HG03460 (cell line): ENCODE results near the gene HCRTR2.
"Not testable (repeated sequence)": the region's sequence is repeated elsewhere in the genome, so short reads cannot be mapped to it uniquely, and the experiment has no call there.

ENCODE experiments used
- ATAC-seq: cut with Tn5 transposase; IDR thresholded peaks from one replicate; pipeline ENCODE4 v1.9.1; 2021; ENCODE audit not compliant: unreplicated experiment

The HCRTR2 gene

DNA sequence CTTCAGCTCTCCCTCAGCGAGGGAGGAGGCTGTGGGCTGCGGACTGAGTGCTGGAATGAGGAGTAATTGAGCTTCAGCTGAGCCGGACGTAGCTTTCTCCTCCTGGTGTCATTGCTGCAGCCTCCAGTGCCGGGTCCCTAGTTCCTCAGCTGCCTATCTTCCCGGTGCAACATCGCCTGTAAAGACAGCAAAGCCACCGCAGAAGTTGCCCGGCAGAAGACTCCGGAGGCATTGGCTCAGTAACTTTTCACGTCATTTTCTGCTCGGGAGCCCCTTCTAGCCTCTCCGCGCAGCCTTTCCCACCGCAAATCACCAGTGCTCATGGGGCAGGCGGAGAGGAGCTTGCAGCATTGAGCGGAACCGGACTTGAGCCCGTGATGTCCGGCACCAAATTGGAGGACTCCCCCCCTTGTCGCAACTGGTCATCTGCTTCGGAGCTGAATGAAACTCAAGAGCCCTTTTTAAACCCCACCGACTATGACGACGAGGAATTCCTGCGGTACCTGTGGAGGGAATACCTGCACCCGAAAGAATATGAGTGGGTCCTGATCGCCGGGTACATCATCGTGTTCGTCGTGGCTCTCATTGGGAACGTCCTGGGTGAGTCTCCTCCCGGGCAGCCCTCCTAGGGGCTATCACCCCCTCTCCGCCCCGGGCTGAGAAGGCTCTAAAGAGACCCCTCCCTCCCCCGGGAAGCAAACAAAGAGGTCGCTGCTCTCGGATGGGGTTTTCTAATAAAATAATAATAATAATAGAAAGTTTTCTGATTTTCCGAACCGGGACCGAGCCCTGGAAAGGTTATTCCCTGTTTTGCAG lies at the start of gene HCRTR2:
TSS of gene HCRTR2 (plus strand) at position 305 of the 816 bp plus-strand sequence. CDS start at position 378, 73 bp downstream.
- no peak for ATAC-seq

DNA sequence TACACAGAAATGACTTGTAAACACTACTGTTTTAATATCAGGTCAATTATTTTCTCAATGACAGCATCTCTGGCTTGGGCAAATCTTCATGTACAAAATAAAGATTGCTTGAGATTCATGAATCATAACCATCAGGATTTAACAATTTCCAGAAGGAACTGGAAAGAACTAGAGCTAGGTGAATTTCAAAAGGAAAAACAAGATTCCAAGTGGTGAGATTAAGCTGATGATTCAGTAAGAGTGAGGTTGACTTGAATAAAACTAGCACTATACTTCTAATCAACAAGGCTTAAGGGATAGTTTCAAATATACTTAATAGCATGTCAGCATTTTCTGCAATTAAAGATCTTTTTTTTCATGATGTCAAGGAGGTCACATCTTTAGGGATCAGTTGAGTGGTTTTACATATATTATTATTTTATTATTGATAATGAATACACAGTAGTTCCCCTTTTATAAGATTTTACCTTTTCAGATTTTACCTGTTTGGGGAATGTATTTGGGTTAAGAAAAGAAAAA lies 43.5 kb upstream of the HCRTR2 start:
- ATAC-seq = no peak

DNA sequence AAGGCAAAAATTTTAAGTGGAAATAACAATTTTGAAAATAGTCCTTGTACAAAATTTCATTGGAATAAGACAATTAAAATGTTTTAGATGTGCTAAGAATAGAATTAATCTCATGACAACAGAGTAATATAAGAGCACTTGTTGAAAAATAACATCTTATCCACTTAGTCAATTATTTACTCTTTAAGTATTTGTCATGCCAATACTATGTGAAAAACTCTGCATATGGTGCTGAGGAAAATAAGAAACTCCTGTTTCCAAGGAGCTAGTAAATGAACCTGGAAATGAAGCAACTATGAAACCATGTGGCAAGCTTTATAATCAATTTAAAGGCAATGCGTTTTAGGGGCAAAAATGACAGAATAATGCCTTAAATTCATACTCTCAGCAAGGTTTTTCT lies 42.7 kb upstream of the HCRTR2 start:
- ATAC-seq = no peak

DNA sequence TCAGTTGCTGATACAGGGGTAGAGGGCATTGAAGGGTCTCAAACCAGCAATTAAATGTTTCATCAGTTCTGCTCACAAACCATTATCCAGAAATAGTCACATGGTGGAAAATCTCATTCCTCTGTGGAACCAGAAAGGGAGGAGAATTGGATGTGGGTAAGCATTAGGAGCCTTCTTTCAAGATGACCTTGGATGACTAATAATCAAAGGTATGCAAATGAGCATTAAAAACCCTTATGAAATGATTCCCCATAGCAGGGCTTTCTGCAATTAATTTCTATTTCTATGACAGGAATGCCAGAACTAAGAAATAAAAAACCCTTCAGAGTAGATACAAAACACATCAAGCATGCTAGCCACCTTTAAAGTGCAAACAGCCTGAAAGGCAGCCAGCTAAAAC lies 37.4 kb upstream of the HCRTR2 start:
- ATAC-seq = no peak

DNA sequence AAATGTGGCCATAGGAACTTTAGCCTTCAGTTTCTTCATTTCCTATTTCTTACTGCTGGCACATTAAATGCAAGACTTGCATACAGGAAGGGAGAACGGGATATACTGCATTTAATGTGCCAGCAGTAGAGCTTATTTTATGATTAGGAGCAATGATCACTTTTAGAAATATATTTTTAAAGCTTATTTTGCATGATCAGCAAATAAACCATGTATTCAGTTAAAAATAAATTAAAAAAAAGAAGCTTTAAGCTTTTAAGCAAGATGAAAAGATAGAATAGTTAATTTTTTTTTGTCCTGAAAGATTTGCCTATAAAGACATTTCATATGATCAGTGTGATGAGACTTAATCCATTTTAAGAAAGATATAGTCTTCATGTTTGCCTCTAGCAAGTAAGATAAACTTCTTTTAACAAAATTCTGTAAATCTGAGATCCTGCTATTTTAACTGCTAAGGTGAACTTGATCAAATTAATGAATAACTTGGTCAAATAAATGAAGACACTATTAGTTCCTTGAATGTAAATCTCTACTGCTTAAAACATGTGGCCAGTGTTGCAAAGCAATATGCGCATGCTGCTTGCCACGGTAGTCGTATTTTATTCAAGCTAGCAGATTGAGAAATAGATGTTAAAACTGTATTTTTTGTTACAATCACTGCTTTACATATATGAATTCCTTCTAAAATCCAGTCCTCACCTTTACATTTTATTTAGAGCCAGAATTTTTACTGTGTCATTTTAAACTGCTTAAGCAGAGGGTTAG lies 36.2 kb upstream of the HCRTR2 start:
- ATAC-seq = no peak

DNA sequence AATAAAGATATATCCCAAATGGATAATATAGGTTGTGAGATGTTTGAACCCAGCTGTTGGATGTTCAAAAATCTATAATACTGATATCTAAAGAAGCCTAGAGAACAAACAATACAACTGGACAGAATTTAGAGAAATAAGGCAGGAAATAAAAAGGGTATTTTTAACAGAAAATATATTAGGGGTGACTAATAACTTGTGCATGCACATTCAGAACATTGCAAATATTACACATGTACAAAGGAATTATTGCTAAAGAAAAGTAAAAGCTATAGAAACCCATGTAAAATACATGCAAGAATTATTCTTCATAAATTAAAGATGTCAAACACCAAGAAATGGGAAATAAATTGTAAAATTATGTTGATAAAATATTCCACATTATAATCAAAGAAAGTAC lies 32.7 kb upstream of the HCRTR2 start:
- no peak for ATAC-seq

DNA sequence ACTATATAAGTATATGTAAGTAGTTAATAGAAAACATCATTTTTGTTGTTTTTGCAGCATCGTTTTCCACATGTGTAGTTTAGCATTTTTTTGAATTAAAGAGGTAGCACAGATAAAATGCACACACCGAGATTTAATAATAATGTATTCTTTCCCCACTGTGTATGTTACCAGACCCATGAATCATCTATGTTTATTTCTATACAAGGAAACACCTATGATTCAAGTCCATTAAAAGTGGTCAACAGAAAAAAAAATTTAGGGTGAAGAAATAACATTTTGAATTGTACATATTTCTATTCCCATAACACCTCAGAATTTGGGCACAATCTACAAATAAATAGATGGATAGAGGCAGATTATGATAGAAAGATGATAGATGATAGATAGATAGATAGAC lies 31.7 kb upstream of the HCRTR2 start:
- no peak for ATAC-seq

DNA sequence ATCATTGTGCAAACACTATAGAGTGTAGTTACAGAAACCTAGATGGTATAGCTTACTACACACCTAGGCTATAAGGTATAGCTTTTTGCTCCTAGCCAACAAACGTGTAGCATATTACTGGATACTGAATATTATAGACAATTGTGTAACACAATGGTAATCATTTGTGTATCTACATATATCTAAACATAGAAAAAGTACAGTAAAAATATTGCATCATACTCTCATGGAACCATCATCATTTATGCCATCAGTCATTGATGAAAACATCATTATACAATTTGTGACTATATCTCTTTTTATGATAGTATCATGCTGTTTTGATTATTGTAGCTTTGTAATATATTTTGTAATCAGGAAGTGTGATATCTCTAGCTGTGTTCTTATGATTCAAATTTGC lies 21.0 kb upstream of the HCRTR2 start:
- ATAC-seq = no peak

DNA sequence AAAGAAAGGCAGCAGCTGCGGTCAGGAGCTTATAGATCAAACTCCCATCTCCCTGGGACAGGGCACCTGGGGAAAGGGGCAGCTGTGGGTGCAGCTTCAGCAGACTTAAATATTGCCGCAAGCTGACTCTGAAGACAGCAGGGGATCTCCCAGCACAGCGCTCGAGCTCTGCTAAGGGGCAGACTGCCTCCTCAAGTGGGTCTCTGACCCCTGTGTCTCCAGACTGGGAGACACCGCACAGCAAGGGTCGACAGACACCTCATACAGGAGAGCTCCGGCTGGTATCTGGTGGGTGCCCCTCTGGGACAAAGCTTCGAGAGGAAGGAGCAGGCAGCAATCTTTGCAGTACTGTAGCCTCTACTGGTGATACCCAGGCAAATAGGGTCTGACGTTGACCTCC lies 15.5 kb upstream of the HCRTR2 start:
- ATAC-seq = not testable (repeated sequence)

DNA sequence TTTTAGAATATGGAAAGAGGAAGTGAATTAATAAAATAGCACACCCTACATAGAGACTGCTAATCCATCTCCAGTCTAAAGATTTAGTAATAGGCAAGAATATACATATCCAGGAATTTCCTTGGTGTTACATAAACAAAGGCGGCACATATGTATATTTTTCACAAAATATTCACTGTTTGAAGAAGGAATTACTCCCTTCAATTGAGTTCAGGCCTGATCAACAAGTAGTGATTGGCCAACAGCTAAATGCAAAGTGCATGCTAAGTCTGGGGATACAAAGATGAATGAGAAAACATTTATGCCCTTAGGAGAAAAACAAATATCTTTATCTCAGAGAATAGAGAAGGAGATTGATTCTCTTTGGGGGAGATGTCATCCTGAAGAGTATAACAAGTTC lies 6.5 kb upstream of the HCRTR2 start:
- no peak for ATAC-seq

DNA sequence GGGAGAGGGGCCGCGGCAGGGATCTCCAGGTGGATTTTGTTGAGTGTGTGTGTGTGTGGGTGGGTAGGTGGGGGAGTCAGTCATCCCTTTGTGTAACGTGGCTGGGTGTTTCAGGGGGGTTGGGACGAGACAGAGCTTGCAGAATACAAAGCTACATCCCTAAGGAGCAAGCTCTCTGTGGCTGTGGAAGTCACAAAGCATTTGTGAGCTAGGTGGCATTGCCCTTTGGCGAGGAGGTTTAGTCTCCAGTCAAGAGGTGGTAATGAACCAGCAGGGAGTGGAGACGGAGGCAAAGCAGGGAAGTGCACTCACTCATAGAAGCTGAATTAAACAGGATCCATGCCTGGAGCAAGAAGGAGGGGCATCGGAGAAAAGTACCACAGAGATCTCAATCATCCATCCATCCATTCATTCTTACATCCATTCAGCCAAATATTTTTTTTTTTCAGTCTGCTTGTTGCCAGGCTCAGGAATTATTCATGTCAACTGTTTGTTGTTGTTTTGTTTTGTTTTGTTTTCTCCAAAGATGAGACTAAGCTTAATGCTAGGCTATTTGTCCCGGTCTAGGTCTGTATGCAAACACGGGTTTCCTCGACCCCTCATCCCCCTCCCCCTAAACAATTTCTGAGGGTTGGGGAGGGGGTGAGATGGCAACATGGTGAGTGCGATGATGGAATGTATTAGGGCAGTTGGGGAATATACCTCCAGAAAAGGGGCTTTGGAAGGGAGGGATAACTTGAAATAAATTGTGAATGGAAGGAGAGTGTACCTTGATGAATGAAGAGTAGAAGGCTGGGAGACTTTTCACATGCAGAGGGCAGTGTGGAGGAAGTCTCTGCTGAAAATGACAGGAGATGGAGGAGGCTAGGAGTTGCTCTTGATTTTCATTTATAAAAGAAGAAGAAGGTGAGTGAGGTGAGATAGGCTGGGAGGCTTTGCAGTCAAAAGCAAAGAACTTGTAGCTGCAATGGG lies 1.0 kb downstream of the HCRTR2 start:
- no peak for ATAC-seq

DNA sequence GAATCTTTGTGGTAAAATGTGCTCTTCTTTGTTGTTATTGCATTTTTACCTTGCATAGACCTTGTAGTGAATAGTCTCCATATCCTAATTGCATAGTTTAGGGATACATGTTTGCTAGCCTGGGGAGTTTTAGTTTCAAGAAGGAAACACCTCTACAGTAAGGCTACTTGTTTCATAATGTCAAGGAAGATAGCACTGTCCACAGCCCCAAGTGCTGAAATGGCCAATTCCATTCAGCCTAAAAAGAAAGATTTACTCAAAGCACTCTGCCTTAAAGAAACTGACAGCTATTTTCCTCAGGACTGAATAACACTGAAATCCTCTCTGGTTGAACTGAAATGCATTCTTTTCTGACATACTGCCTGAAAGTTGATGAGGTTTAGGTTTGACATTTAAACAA lies 2.6 kb downstream of the HCRTR2 start:
- ATAC-seq = no peak

DNA sequence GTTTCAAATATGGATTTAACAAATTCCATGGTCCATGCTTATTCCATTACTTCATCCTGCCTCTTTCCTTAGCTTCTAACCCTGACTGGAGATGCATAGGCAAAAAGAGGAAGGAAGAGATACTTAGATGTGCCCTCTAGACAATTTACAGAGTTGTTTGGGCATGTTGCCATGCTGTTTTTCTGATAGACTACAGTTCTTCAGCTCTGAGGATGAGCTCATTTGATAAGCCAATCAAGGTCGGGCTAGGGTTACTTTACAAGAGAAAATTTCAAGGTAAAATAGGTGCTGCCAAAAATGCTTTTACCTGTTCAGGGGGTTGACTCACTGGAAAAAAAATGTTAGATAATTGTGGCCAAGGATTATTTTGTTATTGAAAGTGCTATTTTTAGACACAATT lies 5.9 kb downstream of the HCRTR2 start:
- ATAC-seq = no peak

DNA sequence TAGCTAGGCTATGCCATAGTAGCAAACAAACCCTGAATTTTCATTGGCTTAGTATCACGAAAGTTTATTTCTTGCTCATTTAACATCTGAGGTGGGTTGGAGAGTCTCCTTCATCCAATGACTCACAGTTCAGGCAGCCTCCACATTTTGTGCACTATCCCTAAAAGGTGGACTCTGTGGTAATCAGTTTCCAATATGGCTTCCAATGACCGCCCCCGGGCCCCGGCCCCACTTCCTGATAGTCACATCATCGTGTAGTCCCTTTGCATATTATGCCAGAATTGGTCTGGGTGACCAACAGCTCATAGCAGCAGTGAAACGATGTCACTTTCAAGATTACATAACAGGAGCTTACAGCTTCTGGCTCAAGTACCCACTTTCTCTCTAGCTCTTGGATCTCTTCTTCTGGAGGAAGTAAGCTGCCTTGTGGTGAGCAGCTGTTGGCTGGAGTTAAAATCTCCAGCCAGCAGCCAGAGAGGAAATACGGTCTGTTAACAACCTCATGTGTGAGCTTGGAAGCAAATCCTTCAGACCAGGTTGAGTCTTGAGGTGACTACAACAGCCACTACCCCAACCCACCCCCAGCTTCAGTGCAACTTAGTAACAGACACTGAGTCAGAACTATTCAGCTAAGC lies 7.8 kb downstream of the HCRTR2 start:
- no peak for ATAC-seq

DNA sequence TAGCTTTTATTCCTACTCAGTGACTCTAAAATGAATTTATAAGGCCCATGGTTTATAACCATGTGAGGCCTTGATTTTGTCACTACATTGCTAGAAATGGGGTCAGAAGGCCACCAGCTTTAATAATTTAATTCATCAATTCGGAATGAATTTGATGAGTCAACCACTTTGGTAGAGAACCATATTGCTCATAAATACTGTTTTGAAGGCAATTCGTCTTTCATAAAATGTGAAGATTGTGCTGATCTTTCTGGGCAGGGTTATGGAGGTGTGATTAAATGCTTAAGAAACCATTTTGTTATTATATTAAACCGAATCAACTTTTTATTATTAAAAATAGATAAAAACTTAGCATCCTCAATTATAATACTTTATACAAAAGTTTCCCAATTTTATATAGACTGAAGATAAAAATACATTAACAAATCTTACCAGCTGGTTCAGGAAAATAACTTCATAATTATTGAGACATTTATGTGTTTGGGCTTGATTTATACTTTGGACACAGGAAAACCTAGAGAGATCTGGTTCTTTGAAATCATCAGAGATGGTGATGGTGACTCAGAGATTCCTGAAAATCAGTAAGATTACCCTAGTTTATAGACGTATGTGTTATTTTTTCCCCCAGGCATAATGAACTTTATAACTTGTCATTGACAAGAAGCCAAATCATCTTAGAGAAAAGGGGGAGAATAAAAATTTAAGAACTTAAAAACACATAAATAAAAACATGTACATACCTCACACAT lies 10.6 kb downstream of the HCRTR2 start:
- ATAC-seq = no peak

DNA sequence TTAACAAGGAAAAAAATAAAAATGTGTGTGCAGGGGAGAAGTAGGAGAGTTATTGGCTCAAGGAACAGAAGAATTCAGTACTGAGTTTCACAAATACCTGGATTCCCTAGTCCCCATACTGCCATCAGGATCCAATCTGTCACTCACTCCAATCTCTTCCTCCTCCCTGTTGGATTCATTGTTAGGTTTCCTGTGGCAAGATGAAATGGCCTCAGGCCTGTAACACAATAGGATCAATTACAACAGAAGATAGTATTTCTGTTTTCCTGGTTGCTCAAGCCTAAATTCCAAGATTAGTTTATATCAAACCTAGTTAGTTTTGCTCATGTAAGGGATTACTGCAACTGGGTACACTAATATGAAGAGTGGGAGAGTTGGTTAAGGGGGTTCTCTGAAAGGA lies 24.4 kb downstream of the HCRTR2 start:
- no peak for ATAC-seq

DNA sequence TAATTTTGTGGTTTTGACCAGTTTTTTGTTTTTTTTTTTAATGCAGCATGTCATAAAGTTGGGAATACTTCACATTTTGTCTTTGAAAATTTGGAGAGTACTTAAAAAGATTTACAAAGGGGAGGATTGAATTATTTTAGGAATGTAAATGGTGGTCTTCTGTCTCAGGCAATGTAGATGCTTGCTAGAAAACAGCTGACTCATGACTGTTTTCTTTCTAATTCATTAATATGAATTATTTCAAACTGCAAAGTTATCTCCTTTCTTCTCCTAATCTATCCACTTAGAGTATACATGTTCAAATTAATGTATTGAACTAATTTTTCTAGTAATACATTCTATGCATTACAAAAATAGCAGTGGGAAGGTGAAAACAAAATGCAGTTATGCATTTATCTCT lies 24.9 kb downstream of the HCRTR2 start:
- no peak for ATAC-seq

DNA sequence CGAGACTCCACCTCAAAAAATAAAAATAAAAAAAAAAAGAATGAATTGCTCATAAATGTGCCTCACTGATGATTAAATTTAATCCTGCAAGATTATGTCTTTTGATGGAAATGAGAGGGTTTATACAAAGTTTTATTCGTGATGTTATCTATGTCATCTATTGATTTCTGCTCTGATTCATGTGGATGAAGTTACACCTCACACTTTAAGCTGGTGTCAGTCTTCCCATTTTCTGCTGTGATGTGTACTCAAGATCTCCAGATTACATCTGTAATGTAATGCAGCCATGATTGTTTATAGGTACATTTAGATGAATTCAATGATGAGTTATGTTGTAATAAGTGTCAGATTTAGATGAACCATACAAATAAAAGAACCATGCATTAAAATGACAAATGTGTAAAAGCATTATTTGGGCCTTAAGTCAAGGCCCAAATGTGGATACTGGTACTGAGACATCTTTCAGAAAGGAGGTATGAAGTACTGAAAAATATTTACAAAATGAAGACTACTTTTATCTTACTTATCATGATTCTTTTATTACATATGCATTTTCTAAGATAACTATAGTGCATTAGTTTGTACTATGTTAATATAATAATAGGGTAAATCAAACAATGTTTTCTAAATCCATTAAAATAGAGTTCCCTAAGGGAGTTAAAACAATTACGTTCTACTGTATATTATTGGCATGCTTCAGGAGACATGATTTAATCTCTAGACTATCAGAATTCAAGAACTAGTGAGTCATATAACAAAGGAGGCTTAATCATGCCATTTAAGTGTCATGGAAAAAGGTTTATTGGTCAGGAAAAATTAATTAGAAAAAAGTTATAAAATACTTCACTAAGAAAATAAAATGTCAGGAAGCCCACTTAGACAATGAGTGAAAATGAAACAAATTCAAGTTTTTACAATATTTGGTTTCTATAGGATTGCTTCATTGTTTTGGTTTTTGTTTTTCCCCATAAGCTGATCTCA lies 34.5 kb downstream of the HCRTR2 start:
- ATAC-seq = no peak

DNA sequence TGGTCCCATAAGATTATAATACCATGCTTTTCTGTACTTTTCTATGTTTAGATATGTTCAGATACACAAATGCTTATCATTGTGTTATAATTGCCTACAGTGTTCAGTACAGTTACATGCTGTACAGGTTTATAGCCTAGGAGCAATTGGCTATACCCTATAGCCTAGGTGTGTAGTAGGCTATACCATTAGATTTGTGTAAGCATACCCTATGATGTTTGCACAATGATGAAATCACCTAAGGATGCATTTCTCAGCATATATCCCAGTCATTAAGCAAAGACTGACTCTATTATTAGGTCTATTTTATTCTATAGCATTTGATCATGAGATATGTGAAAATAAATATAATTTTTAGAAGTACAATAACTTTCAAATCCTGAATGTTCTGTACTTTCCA lies 36.6 kb downstream of the HCRTR2 start:
- no peak for ATAC-seq
